Erythroblast (primary cell): ENCODE results near the gene KCNQ2.

Experiments
- GATA1 ChIP-seq: IDR thresholded peaks from 2 replicates; pipeline ENCODE4 v1.6.1; 2011; ENCODE audit warnings: low read depth, mild to moderate bottlenecking, control low read depth, low read length, moderate library complexity
- POLR2A ChIP-seq: IDR thresholded peaks from 2 replicates; pipeline ENCODE4 v1.6.1; 2011; ENCODE audit warnings: mild to moderate bottlenecking, low read length

- no peak for TF ChIP-seq POLR2A
- no peak for TF ChIP-seq GATA1
These were observed 19.3 kb upstream of the KCNQ2 start for GRCh38 chr20:63491635-63492230.
